Cerebellar cortex (tissue), 1 donor: ENCODE measurements around the gene RAB11FIP4.
A peak's percentile ranks its signal among the peaks of the same experiment; 100 is the strongest.

Experiments used
- DNase-seq: peaks from one replicate; pipeline ENCODE4 v3.0.0-alpha.2; 2015; ENCODE audit warnings: low spot score

The RAB11FIP4 gene

GRCh38 chr17:31523862-31524730, 132.6 kb downstream of the RAB11FIP4 start:
- DNase-seq: no peak

GRCh38 chr17:31524926-31525800, 133.7 kb downstream of the RAB11FIP4 start:
- peak; percentile 86 for DNase-seq

GRCh38 chr17:31525801-31526549, 134.5 kb downstream of the RAB11FIP4 start:
- DNase-seq: no peak

GRCh38 chr17:31527606-31528005, 136.1 kb downstream of the RAB11FIP4 start:
- DNase-seq: no peak

- DNase-seq: no peak
Observed at GRCh38 chr17:31528291-31528874, 136.9 kb downstream of the RAB11FIP4 start.

GRCh38 chr17:31529841-31530251, 138.4 kb downstream of the RAB11FIP4 start:
- no peak for DNase-seq

- no peak for DNase-seq
Observed at GRCh38 chr17:31530391-31530985, 139.0 kb downstream of the RAB11FIP4 start.

GRCh38 chr17:31531336-31531980, 140.0 kb downstream of the RAB11FIP4 start:
- no peak for DNase-seq

- no peak for DNase-seq
Observed at GRCh38 chr17:31532081-31532480, 140.6 kb downstream of the RAB11FIP4 start.

GRCh38 chr17:31532526-31532925, 141.1 kb downstream of the RAB11FIP4 start:
- DNase-seq: no peak

GRCh38 chr17:31533546-31534155, 142.2 kb downstream of the RAB11FIP4 start:
- no peak for DNase-seq

GRCh38 chr17:31534223-31534888, 142.9 kb downstream of the RAB11FIP4 start:
- no peak for DNase-seq

GRCh38 chr17:31535581-31535981, 144.1 kb downstream of the RAB11FIP4 start:
- DNase-seq: no peak

- DNase-seq: no peak
Observed at GRCh38 chr17:31536451-31536850, 145.0 kb downstream of the RAB11FIP4 start.

- DNase-seq: no peak
Observed at GRCh38 chr17:31537565-31538011, 146.1 kb downstream of the RAB11FIP4 start.

GRCh38 chr17:31538080-31538762, 146.7 kb downstream of the RAB11FIP4 start:
- DNase-seq: no peak

GRCh38 chr17:31540602-31541307, 149.3 kb downstream of the RAB11FIP4 start:
- no peak for DNase-seq

GRCh38 chr17:31541559-31541958, 150.1 kb downstream of the RAB11FIP4 start:
- peak; percentile 28 for DNase-seq
